Activated CD8-positive, alpha-beta memory T cell treated with anti-CD3 and anti-CD28 coated beads, Interleukin-2, amount 50 U/mL, for 1 hour (primary cell): ENCODE measurements around the gene FARSA.
"Not testable (repeated sequence)": the region's sequence is repeated elsewhere in the genome, so short reads cannot be mapped to it uniquely, and the experiment has no call there.

Experiments used
- DNase-seq: peaks from one replicate; pipeline ENCODE4 v3.0.0-alpha.2; 2020; ENCODE audit errors: extremely low read depth

The FARSA gene

DNA sequence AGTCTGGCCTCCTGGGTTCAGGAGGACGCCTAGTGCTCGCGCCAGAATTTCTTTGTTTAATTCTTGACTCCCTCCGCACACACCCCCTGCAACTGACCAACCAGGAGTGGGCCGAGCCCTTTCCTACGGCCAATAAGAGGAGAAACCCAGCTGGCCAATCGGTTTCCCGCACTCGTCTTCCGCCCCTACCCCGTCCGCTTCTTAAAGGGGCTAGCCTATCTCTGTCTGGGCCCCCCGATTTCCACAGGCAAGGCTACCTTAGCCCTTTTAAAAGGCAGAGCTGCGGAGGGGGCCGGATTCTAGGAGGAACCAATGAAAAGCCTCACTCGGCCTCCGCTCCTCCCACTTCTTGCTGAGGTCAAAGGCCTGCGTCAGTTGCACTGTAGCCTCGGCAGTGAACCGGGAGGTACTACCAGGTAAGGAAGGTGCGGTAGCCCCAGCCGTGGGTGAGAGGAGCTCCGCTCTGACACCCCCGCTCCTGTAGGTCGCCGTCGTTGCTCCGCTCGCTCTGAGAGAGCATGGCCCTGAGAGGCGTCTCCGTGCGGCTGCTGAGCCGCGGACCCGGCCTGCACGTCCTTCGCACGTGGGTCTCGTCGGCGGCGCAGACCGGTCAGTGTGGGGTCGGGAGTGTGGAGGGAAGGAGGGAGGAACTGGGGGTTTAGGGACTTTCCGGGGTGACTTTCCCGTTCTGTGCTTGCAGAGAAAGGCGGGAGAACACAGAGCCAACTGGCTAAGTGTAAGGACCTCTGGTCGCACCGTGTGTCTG lies 42.5 kb downstream of the FARSA start, which contains the start of gene GCDH:
Gene GCDH (plus strand): TSS at position 374 of the 766 bp plus-strand sequence. CDS start 145 bp downstream, at position 519.
- peak; percentile 97 for DNase-seq

DNA sequence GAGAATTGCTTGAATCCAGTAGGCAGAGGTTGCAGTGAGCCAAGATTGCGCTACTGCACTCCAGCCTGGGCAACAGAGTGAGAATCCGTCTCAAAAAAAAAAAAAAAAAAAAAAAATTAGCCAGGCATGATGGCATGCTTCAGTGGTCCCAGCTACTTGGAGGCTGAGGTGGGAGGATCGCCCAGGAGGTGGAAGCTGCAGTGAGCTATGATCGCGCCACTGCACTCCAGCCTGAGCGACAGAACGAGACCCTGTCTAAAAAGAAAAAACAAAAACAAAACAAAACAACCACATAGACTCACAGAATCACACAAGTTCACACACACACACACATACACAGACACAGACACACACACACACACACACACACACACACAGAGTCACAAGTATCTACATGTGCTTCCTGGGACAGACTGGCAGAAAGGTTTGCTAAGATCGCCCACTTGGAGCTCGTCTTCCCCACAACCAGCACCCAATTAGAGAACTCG lies 43.2 kb downstream of the FARSA start:
- DNase-seq: not testable (repeated sequence)

DNA sequence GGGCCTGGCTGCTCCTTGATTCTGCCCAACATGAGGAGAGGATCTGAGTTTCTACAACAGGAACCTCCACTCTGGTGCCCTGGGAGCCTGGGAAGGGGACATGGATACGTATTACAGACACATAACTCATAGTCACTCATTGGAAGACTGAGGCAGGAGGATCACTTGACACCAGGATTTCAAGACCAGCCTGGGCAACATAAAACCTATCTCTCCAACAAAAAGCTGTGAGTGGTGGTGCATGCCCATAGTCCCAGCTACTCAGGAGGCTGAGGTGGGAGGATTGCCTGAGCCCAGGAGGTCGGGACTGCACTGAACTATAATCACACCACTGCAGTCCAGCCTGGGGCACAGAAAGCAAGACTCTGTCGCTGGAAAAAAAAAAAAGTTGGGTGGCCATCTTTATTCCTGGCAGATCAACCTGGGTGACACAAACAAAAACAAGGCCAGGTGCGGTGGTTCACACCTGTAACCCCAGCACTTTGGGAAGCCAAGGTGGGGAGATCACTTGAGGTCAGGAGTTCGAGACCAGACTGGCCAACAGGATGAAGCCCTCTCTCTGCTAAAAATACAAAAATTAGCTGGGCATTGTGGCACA lies 45.4 kb downstream of the FARSA start:
- DNase-seq: no peak

DNA sequence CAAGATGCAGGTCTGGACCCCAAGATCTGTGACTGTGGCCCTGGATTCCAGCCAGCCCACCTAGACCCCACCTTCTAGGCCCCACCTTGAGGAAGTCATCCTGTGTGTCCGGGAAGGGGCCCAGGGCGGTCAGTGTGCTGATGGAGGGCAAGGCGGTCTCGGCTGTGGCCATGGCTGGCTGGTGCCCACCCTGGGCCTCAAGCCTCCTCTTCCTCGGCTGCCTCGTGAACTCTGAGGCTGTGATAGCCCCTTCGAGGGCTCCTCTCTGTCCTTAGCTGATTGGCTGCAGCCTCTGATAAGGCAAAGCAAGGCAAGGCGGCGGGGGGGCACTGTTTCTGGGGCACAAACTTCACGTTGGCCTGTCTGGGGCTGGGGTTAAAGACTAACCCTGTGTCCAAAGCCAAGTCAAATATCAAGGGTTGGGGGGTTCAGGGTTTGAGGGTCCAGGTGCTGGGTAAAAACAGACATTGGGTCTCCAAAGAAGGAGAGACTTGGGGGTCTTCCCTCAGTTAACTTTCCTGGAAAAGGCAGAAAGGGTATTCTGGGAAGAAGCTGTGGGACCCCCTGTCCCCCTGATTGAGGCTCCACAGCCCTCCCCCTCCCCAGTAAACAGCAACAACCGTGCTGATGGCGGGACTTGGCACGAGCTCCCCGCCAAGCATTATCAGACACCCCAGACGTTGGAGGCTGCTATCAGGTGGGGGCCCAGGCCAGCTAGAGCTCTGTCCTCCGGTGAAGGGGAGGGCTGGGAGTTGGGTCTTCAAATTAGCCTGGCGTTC lies 46.4 kb downstream of the FARSA start, which contains the start of gene KLF1:
Gene KLF1 (minus strand): TSS at position 233 of the 779 bp plus-strand sequence. CDS start 61 bp downstream, at position 172.
- no peak for DNase-seq

DNA sequence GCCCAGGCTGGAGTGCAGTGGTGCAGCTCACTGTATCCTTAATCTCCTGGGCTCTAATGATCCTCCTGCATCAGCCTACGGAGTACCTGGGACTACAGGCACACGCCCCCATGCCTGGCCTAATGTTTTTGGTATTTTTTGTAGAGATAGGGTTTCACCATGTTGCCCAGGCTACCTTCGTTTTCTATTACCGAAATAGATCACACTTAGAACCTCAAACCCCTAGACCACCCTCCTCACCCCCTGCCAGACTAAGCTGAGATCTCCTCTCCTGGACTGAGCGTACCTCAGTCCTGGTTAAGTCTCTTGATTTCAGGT lies 46.9 kb downstream of the FARSA start:
- no peak for DNase-seq

DNA sequence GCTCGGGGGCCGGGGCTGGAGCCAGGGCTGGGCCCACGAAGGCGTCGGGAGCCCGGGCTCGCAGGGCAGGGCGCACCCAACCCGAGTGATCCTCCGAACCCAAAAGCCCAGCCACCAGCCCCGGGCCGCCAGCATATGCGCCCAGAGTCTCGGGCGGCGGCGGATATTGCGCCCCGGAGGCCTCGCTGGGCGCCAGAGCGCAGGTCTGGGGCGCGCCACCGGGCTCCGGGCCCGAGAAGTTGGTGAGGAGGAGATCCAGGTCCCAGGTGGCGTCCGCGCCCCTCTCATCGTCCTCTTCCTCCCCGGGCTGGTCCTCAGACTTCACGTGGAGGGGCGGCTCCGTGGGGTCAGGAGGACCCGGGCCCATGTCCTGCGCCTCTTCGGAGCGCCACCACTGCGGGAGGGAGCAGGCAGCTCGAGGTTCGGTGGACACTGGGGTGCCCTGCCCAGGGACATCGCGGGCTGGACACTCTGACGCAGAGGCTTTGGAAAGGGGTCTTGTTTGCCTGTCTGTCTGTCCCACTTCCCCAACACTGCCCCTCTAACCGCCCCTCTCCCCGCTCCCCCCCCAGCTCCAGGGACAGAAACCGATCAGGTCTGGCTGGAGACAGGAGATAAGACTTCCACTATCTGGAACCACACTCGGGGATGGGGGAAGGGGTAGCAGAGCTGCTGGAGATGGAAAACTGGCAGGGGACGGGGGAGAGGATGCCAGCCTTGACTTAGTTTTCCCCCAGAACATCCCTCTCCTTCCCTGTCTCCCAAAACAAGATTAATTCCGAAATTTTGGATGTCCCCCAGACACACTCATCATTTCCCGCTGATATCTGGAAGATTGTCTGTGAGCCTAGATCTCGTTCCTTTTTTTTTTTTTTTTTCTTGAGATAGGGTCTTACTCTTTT lies 47.5 kb downstream of the FARSA start:
- DNase-seq: no peak

DNA sequence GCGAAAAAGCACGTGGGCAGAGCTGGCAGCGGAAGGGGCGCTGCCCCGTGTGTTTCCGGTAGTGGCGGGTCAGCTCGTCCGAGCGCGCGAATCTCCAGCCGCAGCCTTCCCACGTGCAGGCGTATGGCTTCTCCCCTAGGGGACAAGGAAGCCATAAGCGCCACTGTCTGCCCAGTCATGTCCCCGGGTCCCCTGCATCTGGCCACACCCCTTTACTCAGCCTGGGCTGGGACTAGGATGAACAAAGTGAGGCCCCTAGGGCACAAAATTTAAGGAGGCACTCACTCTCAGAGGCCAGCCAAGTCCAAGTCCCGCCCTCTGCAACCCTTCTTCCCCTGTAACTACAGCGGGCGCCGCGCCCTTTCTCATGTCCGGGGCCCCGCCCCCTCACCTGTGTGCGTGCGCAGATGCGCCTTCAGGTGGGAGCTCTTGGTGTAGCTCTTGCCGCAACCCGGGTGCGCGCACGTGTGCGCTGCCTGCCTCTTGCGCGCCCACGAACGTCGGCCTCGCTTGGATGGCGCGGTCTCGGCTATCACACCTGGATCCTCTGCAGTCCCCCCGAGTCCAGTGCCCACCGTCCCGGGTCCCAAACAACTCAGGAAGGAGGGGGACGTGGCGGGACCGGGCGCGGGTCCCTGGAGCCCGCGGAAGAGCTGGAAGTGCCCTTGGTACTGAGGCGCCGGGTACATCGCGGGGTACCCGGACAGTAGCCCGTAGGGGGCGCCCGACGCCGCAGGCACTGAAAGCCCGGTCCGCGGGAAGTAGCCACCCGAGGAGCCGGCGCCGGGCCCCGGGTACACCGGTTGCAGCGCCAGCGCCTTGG lies 48.4 kb downstream of the FARSA start:
- peak; percentile 66 for DNase-seq

DNA sequence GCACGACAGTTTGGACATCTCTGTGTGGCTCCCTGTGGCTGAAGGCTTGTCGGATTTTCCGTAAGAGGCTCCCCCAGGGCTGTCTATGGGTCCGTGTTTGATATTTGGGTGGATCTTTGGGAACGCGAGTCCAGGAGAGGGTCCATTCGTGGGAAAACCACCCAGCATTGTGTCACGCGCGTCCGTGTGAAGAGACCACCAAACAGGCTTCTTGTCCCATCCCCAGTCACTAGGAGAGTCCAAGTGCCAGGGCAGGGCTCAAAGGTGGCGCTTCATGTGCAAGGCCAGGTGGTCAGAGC lies 48.9 kb downstream of the FARSA start:
- DNase-seq: no peak

DNA sequence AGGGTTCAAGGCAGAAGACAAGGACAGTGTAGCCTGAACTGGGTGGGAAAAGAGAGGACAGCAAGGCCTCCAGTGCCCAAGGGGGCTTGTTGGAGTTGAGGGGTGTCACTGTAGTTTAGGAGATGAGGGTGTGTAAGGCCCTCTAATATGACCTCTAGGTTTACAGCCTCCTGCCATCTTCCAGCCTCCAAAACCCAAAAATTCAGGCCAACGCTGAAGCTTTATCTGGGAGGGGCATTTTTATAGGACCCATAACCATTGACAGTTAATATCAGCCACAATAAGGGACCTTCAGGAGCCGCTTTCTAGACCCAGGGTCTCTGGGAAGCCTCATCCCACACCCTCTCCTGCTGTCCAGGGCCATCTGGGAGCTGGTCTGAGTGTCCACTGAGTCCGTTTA lies 49.3 kb downstream of the FARSA start:
- no peak for DNase-seq

DNA sequence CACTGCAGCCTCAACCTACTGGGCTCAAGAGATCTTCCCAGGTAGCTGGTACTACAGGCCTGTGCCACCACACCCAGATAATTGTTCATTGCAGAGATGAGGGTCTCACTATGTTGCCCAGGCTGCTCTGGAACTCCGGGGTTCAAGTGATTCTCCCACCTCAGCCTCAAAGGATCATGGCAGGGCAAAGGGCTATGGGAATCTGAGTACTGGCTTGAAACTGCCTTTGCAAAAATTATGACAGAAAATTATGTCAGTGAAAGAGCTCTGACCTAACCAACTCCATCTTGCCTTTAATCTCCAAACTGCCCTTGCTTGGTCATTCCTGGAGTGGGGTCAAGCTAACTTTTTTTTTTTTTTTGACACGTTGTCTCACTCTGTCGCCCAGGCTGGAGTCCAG lies 50.9 kb downstream of the FARSA start:
- DNase-seq: no peak

DNA sequence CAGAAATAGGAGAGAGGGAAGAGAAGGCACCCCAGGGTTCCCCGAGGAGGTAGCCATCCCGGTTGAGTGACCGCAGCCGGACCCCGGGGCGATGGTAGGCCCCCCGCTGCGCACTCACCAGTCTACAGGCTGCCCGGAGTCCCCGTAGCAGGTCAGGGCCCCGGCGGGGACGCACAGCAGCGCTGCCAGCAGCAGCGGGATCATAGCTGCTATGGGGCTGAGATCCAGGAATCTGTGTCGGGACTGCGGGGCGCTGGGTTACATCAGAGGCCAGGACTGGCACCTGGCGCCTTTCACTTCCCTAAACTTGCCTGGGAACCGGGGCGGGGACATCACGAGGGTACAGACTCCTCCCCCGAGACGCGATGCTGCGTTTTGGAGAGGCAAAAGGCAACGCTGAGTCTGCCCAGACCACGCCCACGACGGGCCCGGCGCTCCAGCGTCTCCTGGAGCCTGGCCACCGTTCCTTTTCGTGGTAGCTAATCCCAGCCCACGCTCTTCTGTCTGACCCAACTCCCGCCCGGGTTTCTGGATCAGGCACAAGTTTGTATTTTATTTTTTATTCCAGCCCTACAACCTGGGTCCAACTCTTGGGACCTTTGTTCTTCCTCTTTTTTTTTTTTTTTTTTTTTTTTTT lies 52.2 kb downstream of the FARSA start, which contains the start of gene DNASE2:
Gene DNASE2 (minus strand): TSS at position 278 of the 637 bp plus-strand sequence. CDS start 74 bp downstream, at position 204.
- peak; percentile 64 for DNase-seq

DNA sequence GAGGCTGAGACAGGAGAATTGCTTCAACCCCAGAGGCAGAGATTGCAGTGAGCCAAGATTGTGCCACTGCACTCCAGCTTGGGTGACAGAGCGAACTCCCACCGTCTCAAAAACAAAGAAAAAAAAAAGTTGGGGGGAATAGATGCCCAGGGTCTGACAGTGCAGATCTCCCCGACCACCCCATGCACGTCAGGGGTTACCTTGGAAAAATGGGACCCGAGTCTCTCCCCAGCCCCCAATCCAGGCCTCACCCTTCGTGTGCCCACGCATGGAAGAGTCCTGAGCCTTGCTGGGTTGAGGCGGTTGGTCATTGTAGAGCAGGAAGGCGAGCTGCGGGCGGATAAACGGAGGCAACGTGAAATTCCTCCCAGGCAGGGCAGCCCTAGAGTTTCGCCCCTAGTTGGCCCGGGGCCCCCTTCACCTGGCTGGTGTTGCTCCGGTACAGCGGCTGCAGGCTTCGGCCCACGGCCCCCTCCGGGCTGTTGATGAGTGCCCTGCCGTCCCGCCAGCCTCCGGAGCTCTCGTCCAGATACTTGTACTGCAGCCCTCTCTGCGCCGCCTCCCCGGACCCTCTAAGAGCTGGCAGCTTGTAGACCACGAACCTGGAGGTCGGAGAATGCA lies 52.9 kb downstream of the FARSA start:
- DNase-seq: no peak

DNA sequence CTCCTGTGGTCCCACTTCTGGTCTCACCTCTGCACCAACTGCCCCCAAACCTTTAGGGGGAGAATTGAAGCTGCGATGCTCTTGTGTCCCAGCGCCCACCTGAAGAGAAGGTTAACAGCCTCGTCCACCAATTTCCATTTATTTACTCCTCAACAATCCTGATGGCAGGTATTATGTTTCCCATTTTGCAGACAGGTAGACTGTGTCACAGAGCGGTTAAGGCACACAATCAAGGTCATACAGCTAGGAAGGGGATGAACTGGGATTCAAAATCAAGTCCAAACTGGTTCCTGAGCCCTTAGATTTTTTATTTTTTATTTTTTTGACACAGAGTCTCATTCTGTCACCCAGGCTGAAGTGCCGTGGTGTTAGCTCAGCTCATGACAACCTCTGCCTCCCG lies 58.4 kb downstream of the FARSA start:
- no peak for DNase-seq

DNA sequence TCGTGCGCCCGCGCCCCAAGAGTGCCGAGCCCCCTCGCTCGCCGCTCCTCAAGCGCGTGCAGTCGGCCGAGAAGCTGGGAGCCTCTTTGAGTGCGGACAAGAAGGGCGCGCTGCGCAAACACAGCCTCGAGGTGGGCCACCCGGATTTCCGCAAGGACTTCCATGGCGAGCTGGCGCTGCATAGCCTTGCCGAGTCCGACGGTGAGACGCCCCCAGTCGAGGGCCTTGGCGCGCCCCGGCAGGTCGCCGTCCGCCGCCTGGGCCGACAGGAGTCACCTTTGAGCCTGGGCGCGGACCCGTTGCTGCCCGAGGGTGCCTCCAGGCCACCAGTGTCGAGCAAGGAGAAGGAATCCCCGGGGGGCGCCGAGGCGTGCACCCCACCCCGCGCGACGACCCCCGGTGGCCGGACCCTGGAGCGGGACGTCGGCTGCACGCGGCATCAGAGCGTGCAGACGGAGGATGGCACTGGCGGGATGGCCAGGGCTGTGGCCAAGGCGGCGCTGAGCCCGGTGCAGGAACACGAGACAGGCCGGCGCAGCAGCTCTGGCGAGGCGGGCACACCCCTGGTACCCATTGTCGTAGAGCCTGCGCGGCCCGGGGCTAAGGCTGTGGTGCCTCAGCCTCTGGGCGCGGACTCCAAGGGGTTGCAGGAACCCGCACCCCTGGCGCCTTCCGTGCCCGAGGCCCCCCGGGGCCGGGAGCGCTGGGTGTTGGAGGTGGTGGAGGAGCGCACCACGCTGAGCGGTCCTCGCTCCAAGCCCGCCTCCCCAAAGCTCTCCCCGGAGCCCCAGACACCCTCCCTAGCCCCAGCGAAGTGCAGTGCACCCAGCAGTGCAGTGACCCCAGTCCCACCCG lies 59.4 kb downstream of the FARSA start:
- DNase-seq: no peak

DNA sequence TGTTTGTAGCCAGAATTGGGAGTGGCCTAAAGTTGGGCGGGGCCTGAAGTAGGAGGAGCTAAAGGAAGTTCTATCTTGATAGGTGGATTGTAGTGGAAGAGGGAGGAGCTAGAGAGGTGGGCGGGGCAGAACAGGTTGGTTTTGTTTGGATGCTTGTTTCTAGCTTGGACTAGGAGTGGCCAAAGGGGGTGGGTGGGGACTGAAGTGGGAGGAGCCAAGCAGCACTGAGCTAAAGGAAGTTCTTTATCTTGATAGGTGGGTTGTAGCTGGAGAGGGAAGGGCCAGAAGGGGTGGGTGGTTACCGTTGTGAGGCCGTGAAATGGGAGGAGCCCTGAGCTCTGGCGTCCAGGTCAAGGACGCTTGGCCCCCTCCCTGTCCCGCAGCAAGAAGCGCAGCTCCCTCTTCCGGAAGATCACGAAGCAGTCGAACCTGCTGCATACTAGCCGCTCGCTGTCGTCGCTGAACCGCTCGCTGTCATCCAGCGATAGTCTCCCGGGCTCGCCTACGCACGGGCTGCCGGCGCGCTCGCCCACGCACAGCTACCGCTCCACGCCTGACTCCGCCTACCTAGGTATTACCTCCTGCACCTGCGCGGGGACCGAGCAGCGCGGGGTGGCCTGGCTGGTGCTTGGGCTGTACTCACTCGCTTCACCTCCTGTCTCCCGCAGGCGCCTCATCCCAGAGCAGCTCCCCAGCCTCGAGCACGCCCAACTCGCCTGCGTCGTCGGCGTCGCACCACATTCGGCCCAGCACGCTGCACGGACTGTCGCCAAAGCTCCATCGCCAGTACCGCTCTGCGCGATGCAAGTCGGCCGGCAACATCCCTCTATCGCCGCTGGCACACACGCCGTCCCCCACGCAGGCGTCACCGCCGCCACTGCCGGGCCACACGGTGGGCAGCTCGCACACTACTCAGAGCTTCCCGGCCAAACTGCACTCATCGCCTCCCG lies 60.3 kb downstream of the FARSA start:
- DNase-seq: no peak
